ENCODE measurements around the gene SLC17A9. TPM values are rescaled to one million over a fixed set of nuclear protein-coding genes. Genes with fewer than 3 reads are reported as not detected.

The SLC17A9 gene
- total RNA-seq, 1 donor from 2014 or later: 125 TPM

GRCh38 chr20:62937268-62938104 is 15.0 kb upstream of the SLC17A9 start:
- DNase-seq (ENCODE audit: low spot score): peak; percentile 98

GRCh38 chr20:62938105-62938888 is 14.2 kb upstream of the SLC17A9 start, which contains the start of gene GID8:
GID8 (plus strand) TSS chr20:62938147; CDS start chr20:62941503, 3,356 bp downstream.
- DNase-seq (ENCODE audit: low spot score): no peak
- ATAC-seq: peak; percentile 40

More at GRCh38 chr20:62937268-62938104, 15.0 kb upstream of the SLC17A9 start:
- peak; percentile 93 for ATAC-seq

DNA sequence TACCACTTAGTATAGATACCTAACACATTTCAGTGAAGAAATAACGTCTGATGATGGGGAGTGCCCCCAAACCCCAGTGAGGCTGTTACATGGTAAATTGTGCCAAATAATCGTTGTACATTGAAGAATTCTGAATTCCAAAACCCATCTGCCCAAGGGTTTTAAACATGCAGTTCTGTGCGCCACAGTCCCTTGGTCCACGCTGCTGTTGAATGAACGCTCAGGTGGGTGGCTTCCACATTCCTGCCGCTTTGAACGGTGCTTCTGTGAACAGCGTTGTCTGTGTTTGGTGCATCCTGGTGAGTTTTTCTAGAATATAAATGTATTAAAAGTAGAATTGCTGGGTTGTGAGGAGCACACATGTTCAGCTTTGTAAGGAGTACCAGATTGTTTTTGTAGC is 11.6 kb upstream of the SLC17A9 start:
- ATAC-seq (no peak), DNase-seq (ENCODE audit: low spot score) (no peak)

DNA sequence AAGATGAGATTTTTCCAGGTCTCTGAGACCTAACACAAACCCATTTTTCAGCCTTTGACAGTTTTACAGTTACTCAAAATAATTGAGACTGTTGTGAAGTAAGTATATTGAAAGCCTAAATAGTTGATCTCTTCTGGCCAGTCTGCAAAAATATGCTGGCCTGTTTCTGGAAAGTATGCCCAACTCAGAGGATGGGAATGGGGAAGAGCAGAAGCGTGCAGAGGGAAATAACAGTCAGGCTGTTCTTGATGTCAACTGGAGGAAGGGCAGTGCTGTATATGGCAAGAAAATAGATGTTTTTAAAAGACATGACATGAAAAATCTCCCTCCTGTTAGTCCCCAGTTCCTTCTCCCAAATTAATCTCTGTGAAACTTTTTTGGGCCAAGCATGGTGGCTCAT is 10.7 kb upstream of the SLC17A9 start:
- ATAC-seq (no peak), DNase-seq (ENCODE audit: low spot score) (no peak)

- ATAC-seq (no peak), DNase-seq (ENCODE audit: low spot score) (no peak)
Observed at GRCh38 chr20:62942456-62942855, 10.1 kb upstream of the SLC17A9 start.

GRCh38 chr20:62943396-62943795 is 9.1 kb upstream of the SLC17A9 start:
- DNase-seq (ENCODE audit: low spot score): no peak

DNA sequence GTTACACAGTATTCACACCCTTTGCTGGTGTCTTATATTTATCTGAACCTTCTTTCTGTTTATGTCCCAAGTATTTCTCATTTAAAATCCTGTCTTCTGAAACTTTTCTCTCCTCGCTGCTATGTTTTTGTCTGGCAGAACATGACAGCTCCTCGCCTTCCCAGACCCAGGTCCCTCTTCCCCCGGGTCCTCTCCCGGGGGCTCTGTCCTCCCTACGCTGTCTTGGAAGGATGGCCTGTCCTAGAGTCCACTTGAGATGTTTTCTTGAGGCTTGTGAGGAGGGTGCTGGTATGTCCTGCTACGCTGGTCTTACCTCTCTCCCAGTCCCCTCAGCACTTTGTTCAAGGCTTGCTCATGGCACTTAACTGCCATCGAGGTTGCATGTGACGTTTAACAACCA is 8.3 kb upstream of the SLC17A9 start:
- ATAC-seq: no peak
- no peak for DNase-seq (ENCODE audit: low spot score)

More at GRCh38 chr20:62943396-62943795, 9.1 kb upstream of the SLC17A9 start:
- ATAC-seq: no peak

DNA sequence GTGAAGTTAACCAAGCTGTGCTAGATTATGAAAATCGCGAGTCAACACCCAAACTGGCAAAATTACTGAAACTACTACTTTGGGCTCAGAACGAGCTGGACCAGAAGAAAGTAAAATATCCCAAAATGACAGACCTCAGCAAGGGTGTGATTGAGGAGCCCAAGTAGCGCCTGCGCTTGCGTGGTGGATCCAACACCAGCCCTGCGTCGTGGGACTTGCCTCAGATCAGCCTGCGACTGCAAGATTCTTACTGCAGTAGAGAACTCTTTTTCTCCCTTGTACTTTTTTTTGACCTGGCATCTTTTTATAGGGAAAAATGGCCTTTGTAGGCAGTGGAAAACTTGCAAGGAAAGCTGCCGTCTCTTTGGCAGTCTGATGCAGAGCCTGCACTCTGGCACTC is 7.8 kb upstream of the SLC17A9 start:
- no peak for DNase-seq (ENCODE audit: low spot score)
- ATAC-seq: no peak

DNA sequence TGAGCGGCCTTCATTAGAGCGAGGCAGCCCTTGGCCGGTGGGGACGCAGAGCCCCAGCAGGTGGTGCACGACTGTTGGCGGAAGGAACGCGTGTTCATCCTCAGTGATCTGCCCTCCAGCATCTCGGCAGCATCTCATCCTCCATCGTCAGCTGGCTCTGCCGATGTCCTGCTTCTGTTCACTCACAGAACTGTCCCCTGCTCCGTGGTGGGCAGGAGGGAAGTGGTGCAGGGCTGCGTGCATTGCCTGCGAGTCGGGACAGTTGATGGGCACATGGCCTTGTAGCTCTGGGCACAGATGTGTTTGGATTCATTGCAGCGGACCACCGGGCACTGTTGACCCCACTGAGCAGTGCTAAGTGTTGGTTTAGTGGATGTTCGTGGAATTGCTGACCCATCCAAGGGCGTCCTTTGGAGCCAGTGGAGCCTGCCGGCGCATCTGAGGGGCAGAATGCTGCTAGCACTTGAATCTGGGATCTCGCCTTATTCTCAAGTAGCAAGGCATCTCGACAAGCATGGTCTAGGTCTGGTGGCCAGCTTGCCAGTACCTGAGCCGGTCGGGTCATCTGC is 6.7 kb upstream of the SLC17A9 start:
- no peak for ATAC-seq
- DNase-seq (ENCODE audit: low spot score): no peak

DNA sequence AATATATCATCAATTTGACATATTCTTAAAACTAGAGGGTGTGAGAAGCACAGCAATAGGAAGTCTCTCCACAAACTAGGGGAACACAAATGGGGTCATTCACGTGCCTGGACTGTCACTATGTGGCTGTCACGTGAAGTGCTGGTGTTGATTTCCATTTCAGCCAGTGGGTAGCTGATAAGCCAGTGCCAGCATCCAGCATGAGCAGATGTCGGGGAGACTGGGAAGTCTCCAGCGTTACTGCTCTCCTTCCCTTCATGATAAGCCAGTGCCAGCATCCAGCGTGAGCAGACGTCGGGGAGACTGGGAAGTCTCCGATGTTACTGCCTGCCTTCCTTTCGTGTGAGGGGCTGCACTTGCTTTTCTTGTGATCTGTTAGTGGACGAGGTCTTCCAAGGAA is 5.6 kb upstream of the SLC17A9 start:
- DNase-seq (ENCODE audit: low spot score) (peak; percentile 72), ATAC-seq (peak; percentile 78)

DNA sequence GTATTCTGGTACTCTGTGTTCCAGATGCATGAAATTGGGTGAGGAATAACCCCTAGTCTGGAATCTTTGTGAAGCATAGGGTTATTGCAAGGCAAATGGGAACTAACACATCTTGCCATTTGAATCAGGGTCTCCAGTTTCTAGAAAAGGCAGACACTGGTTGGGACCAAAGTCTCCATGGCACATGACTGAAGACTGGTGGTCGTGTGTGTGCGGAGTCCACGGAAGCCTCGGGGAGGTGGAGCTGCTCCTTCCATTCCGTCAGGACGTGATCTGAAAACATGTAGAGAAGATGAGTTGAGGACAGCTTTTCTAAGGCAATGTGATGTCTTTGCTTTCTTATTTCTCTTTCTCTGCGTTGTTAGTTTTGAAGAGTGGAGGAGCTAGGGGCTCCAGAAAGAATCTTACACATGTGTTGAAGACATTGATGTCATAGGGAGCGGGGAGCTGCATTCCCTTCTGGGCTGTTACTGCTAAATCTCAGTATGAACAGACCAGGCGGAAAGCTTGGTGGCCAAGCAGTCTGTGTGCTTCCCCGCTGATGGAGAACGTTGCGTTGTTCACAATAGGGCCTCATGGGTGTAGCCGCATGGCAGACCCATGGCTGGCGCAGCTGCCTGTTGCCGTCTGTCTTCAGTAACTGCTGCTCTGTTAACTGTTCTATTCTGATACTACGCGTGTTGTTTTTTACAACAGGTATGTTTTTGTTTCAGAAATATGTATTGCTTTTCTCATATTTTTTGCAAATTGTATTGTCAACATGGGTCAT is 4.8 kb upstream of the SLC17A9 start:
- no peak for DNase-seq (ENCODE audit: low spot score)

DNA sequence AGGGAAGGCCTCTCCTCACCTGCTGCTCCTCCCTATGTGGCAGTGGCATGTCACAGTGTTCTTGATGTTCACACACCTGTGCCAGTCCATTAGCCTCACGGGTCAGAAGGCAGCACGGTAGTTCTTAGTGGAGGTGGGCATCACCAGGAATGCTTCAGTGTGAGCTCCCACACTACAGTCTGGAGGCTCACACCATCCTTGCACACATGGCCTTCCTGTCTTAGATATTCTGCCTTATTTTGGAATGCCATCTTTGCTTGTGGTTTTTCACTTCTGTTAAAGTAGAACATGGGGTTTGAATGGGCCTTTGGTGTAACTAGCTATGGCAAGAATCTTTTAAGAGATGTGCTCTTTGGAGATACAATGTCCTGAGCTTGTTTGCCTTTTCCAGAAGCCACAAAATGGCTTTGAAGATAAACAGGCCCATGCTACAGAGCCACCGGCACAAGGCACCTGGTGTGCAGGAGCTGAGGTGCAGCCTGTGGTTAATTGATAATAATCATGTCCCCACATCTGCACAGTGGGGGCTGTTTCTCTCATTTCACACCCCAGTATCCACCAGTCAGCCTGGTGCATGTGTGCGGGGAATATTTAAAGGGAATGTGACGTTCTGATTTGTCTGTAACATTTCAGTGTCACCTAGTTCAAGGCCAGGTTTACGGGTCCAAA is 3.2 kb upstream of the SLC17A9 start:
- ATAC-seq (no peak), DNase-seq (ENCODE audit: low spot score) (no peak)

More for the DNA sequence above, 4.8 kb upstream of the SLC17A9 start:
- ATAC-seq: no peak

GRCh38 chr20:62949962-62950361 is 2.5 kb upstream of the SLC17A9 start:
- no peak for DNase-seq (ENCODE audit: low spot score)
- ATAC-seq: no peak

- no peak for DNase-seq (ENCODE audit: low spot score)
- ATAC-seq: no peak
Observed at GRCh38 chr20:62950741-62951140, 1.8 kb upstream of the SLC17A9 start.

DNA sequence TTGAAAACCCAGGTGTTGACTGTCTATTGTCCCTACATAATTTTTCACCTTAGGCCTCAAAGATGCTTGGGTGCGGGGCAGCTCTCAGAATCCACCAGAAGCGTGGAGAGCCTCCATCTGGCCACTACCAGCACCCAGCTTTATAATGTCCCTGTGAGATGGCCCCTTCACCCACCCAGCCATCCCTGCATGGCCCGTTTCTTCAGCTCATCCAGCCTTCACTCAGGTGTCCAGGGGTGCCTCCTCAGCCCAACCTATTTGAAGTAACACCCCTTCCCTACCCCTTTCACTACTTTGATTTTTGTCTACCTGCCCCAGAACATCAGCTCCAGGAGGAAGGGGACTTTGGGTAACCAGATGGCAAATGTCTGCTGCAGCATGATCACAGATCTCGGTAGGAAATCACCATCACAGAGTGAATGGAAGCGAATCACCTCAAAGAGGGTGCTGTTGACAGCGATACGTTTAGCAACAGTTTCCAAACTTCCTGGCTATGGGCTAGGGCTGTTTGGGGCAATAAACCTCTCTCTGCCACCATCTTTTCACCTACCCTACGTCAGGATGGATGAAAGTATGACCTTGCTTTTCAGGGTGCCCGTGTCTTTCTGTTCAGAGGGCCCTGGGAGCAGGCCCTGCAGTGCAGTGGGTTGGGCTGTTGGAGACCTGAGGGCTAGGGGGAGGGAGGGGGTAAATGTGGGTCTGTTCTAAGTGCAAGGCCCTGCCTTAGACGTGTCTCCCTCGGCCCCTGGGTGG is 1.2 kb upstream of the SLC17A9 start:
- DNase-seq (ENCODE audit: low spot score) (no peak), ATAC-seq (no peak)

- DNase-seq (ENCODE audit: low spot score) (no peak), ATAC-seq (no peak)
Observed at GRCh38 chr20:62951896-62952372, 575 bp upstream of the SLC17A9 start.

DNA sequence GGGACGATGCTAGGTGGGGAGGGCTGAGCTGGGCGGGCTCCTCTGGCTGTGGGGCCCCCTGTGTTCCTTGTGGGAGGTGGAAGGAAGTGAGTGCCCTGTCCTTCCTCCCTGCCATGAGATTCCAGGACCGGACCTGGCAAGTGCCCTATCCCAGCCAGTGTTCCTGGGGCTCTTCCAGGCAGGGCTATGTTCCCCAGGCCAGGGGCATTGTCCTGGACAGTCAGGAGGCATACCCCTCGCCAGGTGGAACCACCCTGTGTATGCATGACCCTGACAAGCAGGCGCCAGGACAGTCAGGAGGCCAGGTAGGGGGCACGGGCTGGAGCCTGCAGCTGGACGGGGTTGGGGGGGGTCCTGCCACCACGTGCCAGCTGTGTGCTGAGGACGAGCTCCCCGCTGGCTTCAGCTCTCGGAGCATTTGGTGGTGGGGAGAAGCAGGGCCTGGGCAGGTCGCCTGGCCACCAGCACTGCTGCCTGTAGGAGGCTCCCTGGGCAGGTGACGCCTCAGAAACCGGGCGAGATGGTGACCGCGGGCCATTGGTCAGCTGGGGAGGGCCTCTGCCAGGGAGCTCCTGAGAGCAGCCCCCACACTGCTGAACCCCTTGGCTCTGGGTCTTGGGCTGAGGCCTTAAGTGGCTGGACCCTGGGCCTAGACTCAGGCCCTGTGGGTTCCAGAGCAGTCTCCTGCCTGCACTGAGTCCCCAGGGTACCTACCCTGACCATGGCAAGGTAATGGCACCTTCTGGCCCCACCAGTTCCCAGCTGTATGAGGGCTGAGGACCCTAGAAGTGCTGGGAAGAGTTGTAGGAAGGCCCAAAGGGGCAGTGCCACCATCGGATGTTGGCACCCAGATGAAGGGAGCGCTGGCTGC is 694 bp downstream of the SLC17A9 start:
- ATAC-seq (peak; percentile 25), DNase-seq (ENCODE audit: low spot score) (peak; percentile 81)

Measured in left lobe of liver (tissue), 2 donors.